PC-9 (cell line): ENCODE measurements around the gene TLK2. TPM values are rescaled to one million over a fixed set of nuclear protein-coding genes. Genes with fewer than 3 reads are reported as not detected.

Experiments
- BruUV-seq: library from RNA; stranded (reverse); fragments of 400-500 nt; replicated peaks from 2 replicates; lab custom pipeline; 2021; lab: Mats Ljungman, UMichigan
- CTCF ChIA-PET: fragments of 300-600 bp; sonication (Branson Sonifier 250); formaldehyde crosslinking; loops from one replicate; lab custom pipeline; 2022; ENCODE audit warnings: antibody characterized with exemption; lab: Charles Lee
- POLR2A ChIA-PET: fragments of 300-600 bp; sonication (Branson Sonifier 250); formaldehyde crosslinking; loops from one replicate; lab custom pipeline; 2022; ENCODE audit warnings: antibody characterized with exemption; ENCODE audit not compliant: unreplicated experiment; lab: Charles Lee
- DNase-seq, 2 experiments: peaks; one replicate each; pipeline versions ENCODE4 v3.0.0 to v3.0.0-alpha.2; 2015 to 2022; ENCODE audit warnings: mixed read lengths in 1 of 2
- H2AFZ ChIP-seq: fragments of 200-600 bp; sonication (generic); 2 replicates; pipeline ENCODE4 v1.8.1; 2017; ENCODE audit warnings: antibody characterized with exemption
- H3F3A ChIP-seq: fragments of 200-600 bp; sonication (generic); 2 replicates; pipeline ENCODE4 v1.8.1; 2017; ENCODE audit warnings: antibody characterized with exemption, mild to moderate bottlenecking, low read depth; ENCODE audit not compliant: insufficient read depth
- H3K27ac ChIP-seq: fragments of 200-600 bp; sonication (generic); 2 replicates; pipeline ENCODE4 v1.6.1; 2016; ENCODE audit warnings: mixed run types
- H3K27me3 ChIP-seq: fragments of 200-600 bp; sonication (generic); 2 replicates; pipeline ENCODE4 v1.6.1; 2016; ENCODE audit warnings: low read depth, mixed run types; ENCODE audit not compliant: insufficient read depth
- H3K36me3 ChIP-seq: fragments of 200-600 bp; sonication (generic); 2 replicates; pipeline ENCODE4 v1.6.1; 2016; ENCODE audit warnings: low read depth, mixed run types
- H3K4me1 ChIP-seq: fragments of 200-600 bp; sonication (generic); replicated peaks from 2 replicates; pipeline ENCODE4 v1.6.1; 2016; ENCODE audit warnings: mixed run types; ENCODE audit not compliant: insufficient read depth
- H3K4me2 ChIP-seq: fragments of 200-600 bp; sonication (generic); 2 replicates; pipeline ENCODE4 v1.6.1; 2017; ENCODE audit warnings: mixed run types
- H3K4me3 ChIP-seq: fragments of 200-600 bp; sonication (generic); 2 replicates; pipeline ENCODE4 v1.6.1; 2016; ENCODE audit warnings: mixed run types
- H3K79me2 ChIP-seq: fragments of 200-600 bp; sonication (generic); 2 replicates; pipeline ENCODE4 v1.6.1; 2017; ENCODE audit warnings: low read depth, mixed run types
- H3K9me2 ChIP-seq: fragments of 200-600 bp; sonication (generic); 2 replicates; pipeline ENCODE4 v1.8.1; 2017; ENCODE audit warnings: mild to moderate bottlenecking; ENCODE audit not compliant: insufficient read depth
- H3K9me3 ChIP-seq: fragments of 200-600 bp; sonication (generic); 2 replicates; pipeline ENCODE4 v1.8.1; 2016; ENCODE audit warnings: low read depth; ENCODE audit not compliant: insufficient read depth
- H4K20me1 ChIP-seq: fragments of 200-600 bp; sonication (generic); 2 replicates; pipeline ENCODE4 v1.8.1; 2017; ENCODE audit not compliant: insufficient read depth
- CTCF ChIP-seq: fragments of 200-600 bp; sonication (generic); conservative IDR thresholded peaks from 2 replicates; pipeline ENCODE4 v1.6.1; 2017; ENCODE audit warnings: mixed run types, antibody characterized with exemption, mild to moderate bottlenecking, moderate library complexity
- EZH2 ChIP-seq: fragments of 200-600 bp; sonication (generic); IDR thresholded peaks from 2 replicates; pipeline ENCODE4 v1.8.0; 2017; ENCODE audit warnings: antibody characterized with exemption, low read depth
- intact Hi-C: fragments of 100-400 bp; cut with micrococcal nuclease; formaldehyde crosslinking; loops from one replicate; pipeline ENCODE4 v1.10.0; 2022; ENCODE audit not compliant: unreplicated experiment
- total RNA-seq: library from RNA; stranded (reverse); gene quantifications from 2 replicates; pipeline ENCODE4 v1.2.3, GENCODE V29; 2021

Gene TLK2
- total RNA-seq, 1 experiment from 2014 or later: 40.7 TPM

GRCh38 chr17:62572488-62572887 lies 93.9 kb downstream of the TLK2 start:
- TF ChIP-seq CTCF: no peak
- no peak for TF ChIP-seq EZH2
- ChIA-PET CTCF (interaction anchor here (0.6 kb wide), 1 partner anchor 20 kb away, joined by 4 read pairs; no protein-coding TSS in a partner anchor), POLR2A (no interaction called here)
- H3K9me3 ChIP-seq: no peaks in the 10 kb centered on the region
- no peaks in the 10 kb centered on the region for H3K9me2 ChIP-seq
- H3K27ac ChIP-seq: no peak overlapping the region
- no peaks in the 10 kb centered on the region for H3K27me3 ChIP-seq
- intact Hi-C loops: no loop called here
- H3K79me2 ChIP-seq: no peaks in the 10 kb centered on the region
- no peak overlapping the region for H3K4me2 ChIP-seq
- no peak overlapping the region for H3K4me3 ChIP-seq
- no peaks in the 10 kb centered on the region for H3K4me1 ChIP-seq
- DNase-seq: no peak
- H3F3A ChIP-seq: no peaks in the 10 kb centered on the region; the same call in 1 of the 2 replicates
- no peak overlapping the region for H2AFZ ChIP-seq
- no peaks in the 10 kb centered on the region for H4K20me1 ChIP-seq
- H3K36me3 ChIP-seq: peaks cover 18% of the 10 kb centered on the region; the same call in 1 of the 2 replicates
- BruUV-seq: no TSS peak

- no TSS peak for BruUV-seq
- H3K36me3 ChIP-seq: peaks cover 20% of the 10 kb centered on the region; the same call in 1 of the 2 replicates
- no peak overlapping the region for H2AFZ ChIP-seq
- no peaks in the 10 kb centered on the region for H3K9me2 ChIP-seq
- H4K20me1 ChIP-seq: no peaks in the 10 kb centered on the region
- TF ChIP-seq EZH2 (no peak), CTCF (no peak)
- no peaks in the 10 kb centered on the region for H3K27me3 ChIP-seq
- no peaks in the 10 kb centered on the region; the same call in 1 of the 2 replicates for H3F3A ChIP-seq
- ChIA-PET CTCF (no interaction called here), POLR2A (no interaction called here)
- H3K4me1 ChIP-seq: no peaks in the 10 kb centered on the region
- no peaks in the 10 kb centered on the region for H3K79me2 ChIP-seq
- H3K4me3 ChIP-seq: no peak overlapping the region
- DNase-seq: no peak
- no peaks in the 10 kb centered on the region for H3K9me3 ChIP-seq
- no peak overlapping the region for H3K4me2 ChIP-seq
- H3K27ac ChIP-seq: no peak overlapping the region
- intact Hi-C loops: no loop called here
Observed at GRCh38 chr17:62572888-62573401, 94.3 kb downstream of the TLK2 start.

GRCh38 chr17:62573480-62574117 lies 95.0 kb downstream of the TLK2 start:
- Histone ChIP-seq H3K79me2 (no peaks in the 10 kb centered on the region), H3K36me3 (peaks cover 20% of the 10 kb centered on the region; the same call in 1 of the 2 replicates), H3K4me2 (no peak overlapping the region), H3K9me2 (no peaks in the 10 kb centered on the region), H3F3A (no peaks in the 10 kb centered on the region; the same call in 1 of the 2 replicates), H3K27me3 (no peaks in the 10 kb centered on the region), H4K20me1 (no peaks in the 10 kb centered on the region), H3K4me3 (no peak overlapping the region), H2AFZ (no peak overlapping the region), H3K27ac (no peak overlapping the region), H3K4me1 (no peaks in the 10 kb centered on the region), H3K9me3 (no peaks in the 10 kb centered on the region)
- TF ChIP-seq EZH2: no peak
- no peak for TF ChIP-seq CTCF
- intact Hi-C loops: no loop called here
- no TSS peak for BruUV-seq
- DNase-seq: no peak
- CTCF ChIA-PET: no interaction called here
- POLR2A ChIA-PET: no interaction called here
